Urinary bladder (tissue), 4 donors: Measurements from ENCODE around the gene PIK3CG. TPM values are rescaled to one million over a fixed set of nuclear protein-coding genes. Genes with fewer than 3 reads are reported as not detected.
"Not testable (repeated sequence)": the region's sequence is repeated elsewhere in the genome, so short reads cannot be mapped to it uniquely, and the experiment has no call there.

Experiments used
- DNase-seq: peaks from one replicate; pipeline ENCODE4 v3.0.0-alpha.2; 2015; ENCODE audit errors: extremely low spot score
- H3K27ac ChIP-seq: one replicate; pipeline ENCODE4 v1.5.1; 2013; ENCODE audit warnings: low read depth, mild to moderate bottlenecking, moderate library complexity
- H3K36me3 ChIP-seq: one replicate; pipeline ENCODE4 v1.6.1; 2013; ENCODE audit warnings: mild to moderate bottlenecking, moderate library complexity; ENCODE audit not compliant: insufficient read depth
- H3K4me1 ChIP-seq: one replicate; pipeline ENCODE4 v1.6.1; 2013; ENCODE audit warnings: mild to moderate bottlenecking, moderate library complexity; ENCODE audit not compliant: insufficient read depth
- H3K4me3 ChIP-seq: one replicate; pipeline ENCODE4 v1.5.1; 2013; ENCODE audit warnings: low read depth, low read length
- WGBS: extraction: QIAGEN DNeasy Blood & Tissue Kit; methylation state at CpG from one replicate; pipeline ENCODE4 v1.1.7; 2013; 5-methylcytosine and 5-hydroxymethylcytosine counted together
- polyA plus RNA-seq: library from polyadenylated mRNA; stranded (reverse); fragments of 200-250 nt; gene quantifications from one replicate; pipeline ENCODE4 v1.2.3, GENCODE V29; 2013
- total RNA-seq: library from RNA; depleted of rRNA; stranded (reverse); fragments of >200 nt; gene quantifications from one replicate; pipeline ENCODE4 v1.2.3, GENCODE V29; 2014
- donor health status: healthy with polysubstance abuse.
- donor health status: healthy.

PIK3CG gene
- total and polyA plus RNA-seq, 2 donors, result 0.82 to 12.1 TPM

DNA sequence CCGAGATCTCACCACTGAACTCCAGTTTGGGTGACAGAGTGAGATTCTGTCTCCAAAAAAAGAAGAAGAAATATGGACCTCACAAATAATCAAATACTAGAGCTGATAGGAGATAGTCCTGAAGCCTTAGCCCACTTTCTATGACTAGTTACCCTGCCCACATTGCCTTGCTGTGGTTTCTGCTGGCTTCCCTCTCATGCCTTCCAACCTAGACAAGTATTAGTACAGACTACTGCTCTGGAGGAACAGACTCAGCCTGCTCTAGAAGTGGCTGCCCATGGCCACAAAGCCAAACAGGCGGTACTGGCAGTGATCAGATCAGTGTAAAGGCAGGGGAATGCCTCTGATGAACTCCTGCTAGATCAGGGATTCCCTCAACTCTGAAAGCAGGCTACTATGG lies 89.8 kb downstream of the PIK3CG start:
- Histone ChIP-seq H3K36me3 (no peaks in the 10 kb centered on the region), H3K27ac (no peak overlapping the region), H3K4me1 (no peaks in the 10 kb centered on the region), H3K4me3 (no peak overlapping the region)
- DNase-seq, result no peak
- 96% methylated on average over 2 of the region's 2 CpGs for WGBS

DNA sequence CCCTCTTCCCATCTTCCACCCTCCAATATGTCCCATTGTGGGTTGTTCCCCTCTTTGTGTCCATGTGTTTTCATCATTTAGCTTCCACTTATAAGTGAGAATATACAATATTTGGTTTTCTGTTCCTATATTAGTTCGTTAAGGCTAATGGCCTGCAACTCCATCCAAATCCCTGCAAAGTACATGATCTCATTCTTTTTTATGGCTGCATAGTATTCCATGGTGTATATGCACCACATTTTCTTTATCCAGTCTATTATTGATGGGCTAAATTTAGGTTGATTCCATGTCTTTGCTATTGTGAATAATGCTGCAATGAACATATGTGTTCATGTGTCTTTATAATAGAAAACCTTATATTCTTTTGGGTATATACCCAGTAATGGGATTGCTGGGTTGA lies 90.8 kb downstream of the PIK3CG start:
- not testable (repeated sequence) for H3K4me1 ChIP-seq, H3K4me3 ChIP-seq, H3K36me3 ChIP-seq, H3K27ac ChIP-seq, DNase-seq
- 77% methylated on average over 1 of the region's 1 CpG for WGBS

Other genes with a start within 250 kb of the PIK3CG start
- gene CCDC71L, start 204.1 kb upstream of the PIK3CG start, total RNA-seq, result 10.6 TPM
- 24.3 TPM for gene CCDC71L, start 204.1 kb upstream of the PIK3CG start, polyA plus RNA-seq
- gene PRKAR2B, start 179.4 kb downstream of the PIK3CG start, total RNA-seq, result 60.1 TPM
- 42.8 TPM for gene PRKAR2B, start 179.4 kb downstream of the PIK3CG start, polyA plus RNA-seq